ENCODE results near the gene SPHKAP.

DNA sequence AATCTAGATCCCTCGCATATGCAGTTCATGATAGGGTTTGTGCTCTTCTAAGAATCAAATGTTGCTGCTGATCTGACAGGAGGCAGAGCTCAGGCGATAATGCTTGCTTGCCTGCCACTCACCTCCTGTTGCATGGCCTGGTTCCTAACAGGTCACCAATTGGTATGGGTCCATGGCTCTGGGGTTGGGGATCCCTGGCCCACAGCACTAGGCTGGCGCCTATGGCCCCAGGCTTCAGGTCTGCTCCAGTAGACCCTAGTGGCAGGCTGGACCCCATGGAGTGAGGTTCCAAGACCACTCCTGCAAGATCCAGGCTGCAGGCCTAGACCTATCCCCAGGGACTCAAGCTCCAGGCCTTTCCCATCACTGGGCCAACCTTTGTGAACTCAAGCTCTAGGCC lies 102.3 kb downstream of the SPHKAP start:
- TF ChIP-seq, protein P1, sequence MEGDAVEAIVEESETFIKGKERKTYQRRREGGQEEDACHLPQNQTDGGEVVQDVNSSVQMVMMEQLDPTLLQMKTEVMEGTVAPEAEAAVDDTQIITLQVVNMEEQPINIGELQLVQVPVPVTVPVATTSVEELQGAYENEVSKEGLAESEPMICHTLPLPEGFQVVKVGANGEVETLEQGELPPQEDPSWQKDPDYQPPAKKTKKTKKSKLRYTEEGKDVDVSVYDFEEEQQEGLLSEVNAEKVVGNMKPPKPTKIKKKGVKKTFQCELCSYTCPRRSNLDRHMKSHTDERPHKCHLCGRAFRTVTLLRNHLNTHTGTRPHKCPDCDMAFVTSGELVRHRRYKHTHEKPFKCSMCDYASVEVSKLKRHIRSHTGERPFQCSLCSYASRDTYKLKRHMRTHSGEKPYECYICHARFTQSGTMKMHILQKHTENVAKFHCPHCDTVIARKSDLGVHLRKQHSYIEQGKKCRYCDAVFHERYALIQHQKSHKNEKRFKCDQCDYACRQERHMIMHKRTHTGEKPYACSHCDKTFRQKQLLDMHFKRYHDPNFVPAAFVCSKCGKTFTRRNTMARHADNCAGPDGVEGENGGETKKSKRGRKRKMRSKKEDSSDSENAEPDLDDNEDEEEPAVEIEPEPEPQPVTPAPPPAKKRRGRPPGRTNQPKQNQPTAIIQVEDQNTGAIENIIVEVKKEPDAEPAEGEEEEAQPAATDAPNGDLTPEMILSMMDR (IDR thresholded peaks at IDR 0.05) = no peak
- no peak for TF ChIP-seq POLR2A (IDR thresholded peaks at IDR 0.05)

Measured in right lobe of liver (tissue), 4 donors.